IPS-15b (cell line): ENCODE data around the gene RIMS4.

Experiments
- H3K27me3 ChIP-seq: one replicate; pipeline ENCODE4 v1.6.1; 2013; ENCODE audit warnings: low read length; ENCODE audit not compliant: control insufficient read depth, insufficient read depth
- H3K36me3 ChIP-seq: one replicate; pipeline ENCODE4 v1.6.1; 2013; ENCODE audit warnings: low read length; ENCODE audit not compliant: control insufficient read depth, insufficient read depth
- H3K4me1 ChIP-seq: one replicate; pipeline ENCODE4 v1.6.1; 2013; ENCODE audit warnings: mild to moderate bottlenecking, low read length; ENCODE audit not compliant: control insufficient read depth, insufficient read depth
- H3K4me3 ChIP-seq: one replicate; pipeline ENCODE4 v1.5.1; 2013; ENCODE audit warnings: low read depth, low read length
- H3K9ac ChIP-seq: one replicate; pipeline ENCODE4 v1.6.1; 2013; ENCODE audit warnings: low read depth, mild to moderate bottlenecking, low read length
- H3K9me3 ChIP-seq: one replicate; pipeline ENCODE4 v1.6.1; 2013; ENCODE audit warnings: mild to moderate bottlenecking, low read length; ENCODE audit not compliant: control insufficient read depth, insufficient read depth

Gene RIMS4

GRCh38 chr20:44707018-44707579 lies 103.2 kb downstream of the RIMS4 start:
- H3K9me3 ChIP-seq, result no peaks in the 10 kb centered on the region
- no peaks in the 10 kb centered on the region for H3K4me1 ChIP-seq
- H3K27me3 ChIP-seq, result no peaks in the 10 kb centered on the region
- no peaks in the 10 kb centered on the region for H3K36me3 ChIP-seq
- no peak overlapping the region for H3K4me3 ChIP-seq
- no peak overlapping the region for H3K9ac ChIP-seq

- Histone ChIP-seq H3K36me3 (no peaks in the 10 kb centered on the region), H3K9ac (no peak overlapping the region), H3K4me3 (no peak overlapping the region), H3K4me1 (peaks cover 5% of the 10 kb centered on the region), H3K9me3 (no peaks in the 10 kb centered on the region), H3K27me3 (no peaks in the 10 kb centered on the region)
These were observed 103.9 kb downstream of the RIMS4 start for GRCh38 chr20:44706301-44707017.

GRCh38 chr20:44705364-44706094 lies 104.8 kb downstream of the RIMS4 start:
- no peaks in the 10 kb centered on the region for H3K36me3 ChIP-seq
- peaks cover 8% of the 10 kb centered on the region for H3K4me1 ChIP-seq
- no peaks in the 10 kb centered on the region for H3K9me3 ChIP-seq
- no peaks in the 10 kb centered on the region for H3K27me3 ChIP-seq
- no peak overlapping the region for H3K9ac ChIP-seq
- H3K4me3 ChIP-seq, result no peak overlapping the region

- Histone ChIP-seq H3K36me3 (no peaks in the 10 kb centered on the region), H3K27me3 (no peaks in the 10 kb centered on the region), H3K9ac (no peak overlapping the region), H3K4me1 (peaks cover 8% of the 10 kb centered on the region), H3K9me3 (no peaks in the 10 kb centered on the region), H3K4me3 (no peak overlapping the region)
These were observed 105.8 kb downstream of the RIMS4 start for GRCh38 chr20:44704551-44704971.

GRCh38 chr20:44703956-44704488 lies 106.3 kb downstream of the RIMS4 start:
- Histone ChIP-seq H3K9me3 (no peaks in the 10 kb centered on the region), H3K4me1 (peaks cover 8% of the 10 kb centered on the region), H3K9ac (no peak overlapping the region), H3K4me3 (no peak overlapping the region), H3K27me3 (no peaks in the 10 kb centered on the region), H3K36me3 (no peaks in the 10 kb centered on the region)

- Histone ChIP-seq H3K4me1 (peaks cover 8% of the 10 kb centered on the region), H3K9ac (no peak overlapping the region), H3K27me3 (no peaks in the 10 kb centered on the region), H3K36me3 (no peaks in the 10 kb centered on the region), H3K4me3 (no peak overlapping the region), H3K9me3 (no peaks in the 10 kb centered on the region)
These were observed 107.0 kb downstream of the RIMS4 start for GRCh38 chr20:44703183-44703925.

- H3K27me3 ChIP-seq, result no peaks in the 10 kb centered on the region
- no peak overlapping the region for H3K4me3 ChIP-seq
- H3K9ac ChIP-seq, result no peak overlapping the region
- peaks cover 8% of the 10 kb centered on the region for H3K4me1 ChIP-seq
- H3K9me3 ChIP-seq, result no peaks in the 10 kb centered on the region
- H3K36me3 ChIP-seq, result no peaks in the 10 kb centered on the region
These were observed 107.6 kb downstream of the RIMS4 start for GRCh38 chr20:44702776-44703175.

- no peaks in the 10 kb centered on the region for H3K27me3 ChIP-seq
- no peak overlapping the region for H3K9ac ChIP-seq
- peaks cover 8% of the 10 kb centered on the region for H3K4me1 ChIP-seq
- H3K9me3 ChIP-seq, result no peaks in the 10 kb centered on the region
- H3K36me3 ChIP-seq, result no peaks in the 10 kb centered on the region
- H3K4me3 ChIP-seq, result no peak overlapping the region
These were observed 108.5 kb downstream of the RIMS4 start for GRCh38 chr20:44701858-44702256.
